IPS DF 4.7 (cell line): ENCODE measurements around the gene SMG6.

Source experiments
- DNase-seq: peaks from one replicate; pipeline ENCODE4 v3.0.0-alpha.2; 2013; ENCODE audit warnings: low spot score; ENCODE audit errors: extremely low read depth

Gene SMG6

DNA sequence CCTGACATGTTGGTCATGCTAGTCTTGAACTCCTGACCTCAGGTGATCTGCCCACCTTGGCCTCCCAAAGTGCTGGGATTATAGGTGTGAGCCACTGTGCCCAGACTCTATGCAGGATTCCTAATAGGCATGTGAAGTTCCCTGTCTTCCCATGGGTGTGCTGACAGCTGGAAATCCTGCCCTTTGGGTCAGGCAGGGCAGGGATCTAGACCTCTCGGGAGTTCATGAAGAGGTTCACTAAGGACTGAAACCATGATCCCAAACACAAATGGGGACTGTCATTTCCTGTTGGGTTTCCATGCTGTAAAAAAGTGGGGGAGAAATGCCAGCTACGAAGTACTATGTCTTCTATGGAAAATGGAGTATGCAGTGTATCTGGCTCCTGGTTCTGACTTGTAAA, 196.5 kb downstream of the SMG6 start:
- no peak for DNase-seq

DNA sequence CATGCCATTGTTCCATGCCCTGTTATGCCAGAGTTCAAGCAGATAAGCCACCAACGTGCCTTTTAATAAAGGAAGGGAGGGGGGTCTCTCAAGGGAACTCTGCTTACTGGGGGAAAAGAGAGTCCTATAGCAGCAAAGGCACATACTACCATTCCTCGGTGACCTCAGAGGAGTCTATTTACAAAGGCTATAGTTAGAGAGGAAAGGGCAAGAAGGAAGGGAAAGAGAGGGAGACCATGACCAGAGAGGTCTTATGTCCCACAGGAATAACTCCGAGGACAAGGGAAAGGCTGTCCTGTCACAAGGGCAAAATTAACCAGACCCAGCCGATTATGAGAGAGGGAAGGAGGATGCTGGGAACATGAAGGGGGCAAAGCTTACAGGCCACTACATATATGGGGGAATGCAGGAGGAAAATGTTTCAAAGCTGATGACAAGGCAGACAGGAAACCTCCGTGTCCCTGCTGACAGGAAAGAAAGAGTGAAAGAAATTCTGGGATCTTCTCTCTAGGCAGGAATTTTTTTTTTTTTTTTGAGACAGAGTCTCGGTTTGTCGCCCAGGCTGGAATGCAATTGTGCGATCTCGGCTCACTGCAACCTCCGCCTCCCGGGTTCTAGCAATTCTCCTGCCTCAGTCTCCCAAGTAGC, 197.2 kb downstream of the SMG6 start:
- DNase-seq = no peak

DNA sequence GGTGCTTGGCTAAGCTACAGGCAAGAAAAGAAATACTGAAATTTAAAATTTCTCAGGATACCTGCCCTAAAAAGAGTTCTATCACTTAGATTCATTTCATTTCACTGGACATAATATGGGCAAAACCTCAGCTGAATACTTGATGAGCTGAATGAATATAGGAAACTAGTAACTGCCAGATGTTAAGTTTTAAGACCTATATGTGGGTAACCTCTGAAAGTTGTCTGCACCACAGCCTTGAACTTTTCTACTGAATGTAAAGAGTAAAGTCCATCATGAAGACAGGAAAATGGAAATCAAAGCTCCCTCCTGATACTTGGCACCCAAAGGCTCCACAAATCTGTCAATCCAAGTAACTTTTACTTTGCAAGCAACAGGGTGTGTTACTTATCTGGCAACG, 197.9 kb downstream of the SMG6 start:
- DNase-seq = no peak

DNA sequence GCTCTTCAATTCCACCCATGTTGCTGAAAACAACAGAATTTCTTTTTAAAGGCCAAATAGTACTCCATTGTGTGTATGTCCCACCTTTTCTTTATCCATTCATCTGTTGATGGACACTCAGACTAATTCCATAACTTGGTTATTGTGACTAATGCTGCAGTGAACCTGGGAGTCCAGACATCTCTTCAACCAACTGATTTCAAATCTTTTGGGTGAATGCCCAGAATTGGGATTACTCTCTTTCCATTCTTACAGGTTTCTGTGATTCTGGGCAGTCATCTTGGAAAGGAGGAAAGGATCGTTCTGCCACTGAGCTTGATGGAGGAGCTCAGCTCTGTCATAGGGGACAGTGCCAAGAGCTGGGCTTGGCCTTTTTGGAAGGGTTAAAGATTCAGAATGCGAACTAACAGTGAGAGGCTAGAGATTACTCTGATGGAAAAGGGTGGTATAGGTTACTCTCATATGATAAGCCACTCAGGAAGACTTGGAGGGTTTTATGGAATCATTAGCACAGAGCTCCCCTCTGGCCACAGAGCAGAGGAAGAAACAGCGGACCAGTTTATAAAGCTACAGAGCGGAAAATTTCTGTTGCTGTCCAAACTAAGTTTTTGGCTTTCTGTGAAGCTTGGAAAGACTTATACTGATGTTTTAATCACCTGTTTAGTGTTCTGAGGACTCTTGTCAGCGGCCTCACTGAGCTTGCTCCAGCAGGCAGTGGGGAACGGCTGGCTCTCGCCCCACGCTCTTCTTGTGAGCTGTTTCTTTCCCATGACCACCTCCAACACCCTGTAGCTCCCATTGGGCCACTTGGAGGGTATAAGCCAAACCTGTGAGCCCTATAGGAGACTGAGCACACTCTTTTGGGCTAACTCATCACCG, 200.4 kb downstream of the SMG6 start:
- no peak for DNase-seq

DNA sequence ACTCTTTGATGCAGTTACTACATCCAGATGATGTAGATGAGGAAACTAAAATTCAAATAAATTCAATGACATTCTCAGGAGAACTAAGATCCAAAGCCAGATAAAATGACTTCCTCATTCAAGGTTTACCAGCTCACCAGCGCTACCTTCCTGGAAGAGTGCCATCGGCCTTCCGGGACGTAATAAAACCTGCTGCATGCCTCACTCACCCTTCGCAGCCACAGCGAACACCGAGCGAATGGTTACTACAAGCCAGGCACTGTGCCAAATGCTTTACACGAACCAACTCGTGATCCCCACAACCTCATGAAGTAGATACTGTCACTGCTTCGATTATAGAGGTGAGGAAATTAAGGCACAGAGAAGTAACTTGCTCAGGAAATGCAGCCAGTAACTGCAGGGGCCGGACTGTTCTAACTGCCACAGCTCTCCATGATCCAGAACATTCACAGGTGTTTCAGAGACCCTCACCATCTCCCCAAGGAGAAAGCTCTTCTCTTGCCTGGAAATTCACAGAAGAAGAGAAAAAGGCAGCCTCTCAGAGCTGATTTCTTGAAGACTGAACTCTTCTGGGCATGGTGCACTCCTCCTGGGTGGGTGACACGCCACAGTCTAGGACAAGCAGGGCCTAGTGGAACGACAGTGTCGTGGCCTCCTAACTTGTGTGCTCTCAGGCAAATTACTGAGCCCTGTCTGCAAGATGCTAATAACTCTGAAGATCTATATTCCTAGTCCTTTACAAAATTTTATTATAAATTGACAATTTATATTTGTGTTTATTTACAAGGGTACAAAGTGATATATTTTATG, 201.9 kb downstream of the SMG6 start:
- no peak for DNase-seq

DNA sequence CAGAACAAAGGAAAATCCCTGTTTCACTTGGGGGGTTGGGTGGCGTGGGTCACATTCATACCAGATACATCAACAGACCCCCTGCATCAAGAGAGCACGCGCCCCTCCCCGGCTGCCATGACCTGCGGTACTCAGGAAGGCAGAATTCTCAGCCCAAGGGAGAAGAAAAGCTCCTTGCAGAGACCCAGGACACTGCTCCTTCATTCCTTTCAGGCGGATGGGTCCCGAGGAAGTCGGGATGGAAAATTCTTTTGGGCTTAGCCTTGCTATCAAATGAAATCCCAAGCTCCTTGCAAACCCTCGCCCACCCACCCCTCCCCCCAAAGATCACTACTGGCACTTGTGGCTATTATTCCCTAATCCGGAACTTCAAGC, 208.1 kb downstream of the SMG6 start:
- DNase-seq = no peak

DNA sequence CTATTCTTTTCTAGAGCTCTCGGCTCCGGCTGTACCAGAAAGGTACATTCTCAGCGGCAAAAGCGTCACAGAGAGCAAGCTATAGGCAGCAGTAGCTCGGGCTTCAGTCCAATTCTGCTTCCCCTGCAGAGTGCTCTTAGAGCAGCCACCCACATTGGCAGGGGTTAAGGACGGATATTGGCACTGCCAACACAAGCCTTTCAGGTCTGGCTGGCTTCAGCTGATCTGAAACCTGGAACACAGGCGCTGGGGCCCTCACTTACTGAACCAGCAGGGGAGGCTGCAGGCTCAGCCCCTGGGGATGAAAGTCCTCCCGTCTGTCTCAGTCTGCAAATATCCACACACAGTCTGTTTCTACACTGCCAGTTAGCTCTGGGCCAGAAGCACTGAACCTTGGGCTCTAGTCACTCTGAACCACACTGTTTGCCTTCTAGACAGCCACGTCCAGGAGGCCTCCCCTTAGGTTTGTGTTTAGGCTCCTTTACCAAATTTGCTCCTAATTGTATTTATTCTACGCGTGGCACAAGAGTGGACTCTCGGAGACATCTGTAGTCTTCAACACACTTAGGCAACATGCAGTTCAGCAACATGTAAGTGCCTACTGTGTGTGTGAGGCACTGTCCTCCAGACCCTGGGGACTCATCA, 208.6 kb downstream of the SMG6 start:
- no peak for DNase-seq

DNA sequence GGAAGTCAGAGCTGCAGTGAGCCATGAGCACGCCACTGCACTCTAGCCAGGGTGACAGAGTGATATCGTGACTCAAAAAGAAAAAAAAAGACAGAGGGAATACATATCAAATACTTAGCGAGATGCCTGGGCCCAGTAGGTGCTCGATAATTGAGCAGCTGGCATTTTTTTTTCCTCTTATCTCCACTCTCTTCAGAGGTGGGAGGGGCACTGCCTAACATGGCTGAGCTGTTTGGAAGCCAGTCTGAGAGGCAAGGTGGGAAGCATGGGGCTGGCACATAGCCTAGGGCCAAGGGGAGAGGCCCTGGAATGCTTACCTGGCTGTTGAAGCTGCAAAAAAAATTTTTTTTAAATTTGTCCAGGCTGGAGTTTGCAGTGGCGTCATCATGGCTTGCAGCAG, 210.2 kb downstream of the SMG6 start:
- DNase-seq = no peak

DNA sequence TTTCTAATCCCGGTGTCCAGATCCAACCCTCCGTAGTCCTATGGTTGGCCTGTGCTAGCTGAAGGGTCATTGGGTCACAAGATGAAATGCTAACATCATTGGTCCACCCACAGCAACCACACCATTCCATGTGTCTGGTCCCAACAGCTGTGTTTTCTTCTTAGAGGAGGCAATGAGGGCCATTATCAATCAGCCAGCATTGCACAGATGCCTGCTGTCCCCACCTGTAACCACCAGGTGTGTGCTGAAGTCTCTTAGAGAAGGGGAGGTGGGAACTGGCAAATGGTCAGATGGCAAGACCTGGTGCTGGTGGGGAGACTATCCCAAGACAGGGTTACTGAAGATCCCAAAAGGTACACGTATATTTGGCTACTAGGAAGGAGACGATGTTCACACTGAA, 211.3 kb downstream of the SMG6 start:
- no peak for DNase-seq

DNA sequence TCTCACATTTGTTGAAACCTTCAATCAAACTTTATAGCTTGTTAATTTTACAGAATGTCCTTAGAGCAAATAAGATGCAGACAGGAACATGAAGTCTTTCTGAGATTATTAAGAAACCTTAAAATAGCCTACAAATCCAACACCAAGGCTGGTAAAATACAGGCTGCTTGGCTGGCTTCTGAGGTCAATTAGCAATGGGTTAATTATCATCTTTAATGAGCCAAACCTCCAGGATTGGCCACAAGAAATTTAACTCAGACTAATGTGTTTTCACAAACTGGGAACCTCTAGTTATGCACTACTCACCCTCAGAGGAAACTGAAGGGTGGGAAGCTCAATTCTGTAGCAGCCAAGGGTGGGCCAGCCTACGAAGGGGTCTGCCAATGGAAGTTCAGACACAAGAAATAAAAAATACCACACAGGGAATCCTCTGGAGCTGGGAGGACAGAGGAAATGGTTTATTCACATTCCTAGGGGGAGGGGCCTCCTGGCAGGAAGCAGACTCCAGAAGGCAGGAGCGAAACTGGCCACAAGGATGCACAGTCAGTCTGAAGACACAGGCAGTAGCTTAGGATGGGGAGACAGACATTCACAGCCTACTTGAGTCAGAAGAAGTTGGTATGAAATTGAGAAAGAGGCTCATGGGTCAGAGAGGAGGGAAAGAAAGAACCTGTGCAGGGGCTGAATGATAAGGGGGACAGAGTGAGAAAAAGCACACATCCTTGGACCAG, 212.6 kb downstream of the SMG6 start:
- peak; percentile 62 for DNase-seq

DNA sequence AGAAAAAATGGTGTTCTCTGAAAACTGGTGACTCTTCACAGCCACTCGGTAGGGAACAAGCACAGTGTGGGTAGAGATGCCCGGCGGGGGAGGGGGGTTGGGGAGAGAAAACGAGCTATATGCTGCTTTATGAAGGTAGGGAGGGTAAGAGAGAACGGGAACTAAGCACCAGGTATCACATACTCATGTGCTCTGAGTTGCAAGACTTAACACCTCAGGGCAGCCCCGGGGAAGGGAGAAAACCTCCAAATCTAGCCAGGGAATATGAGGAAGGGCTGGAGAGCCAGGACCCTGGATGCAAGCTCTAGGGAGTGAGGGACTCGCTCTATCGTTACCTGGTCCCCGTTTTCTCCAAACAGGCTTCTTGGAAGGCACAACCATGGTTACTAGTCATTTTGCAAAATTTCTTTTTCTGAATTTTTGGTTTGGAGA, 213.4 kb downstream of the SMG6 start:
- no peak for DNase-seq

DNA sequence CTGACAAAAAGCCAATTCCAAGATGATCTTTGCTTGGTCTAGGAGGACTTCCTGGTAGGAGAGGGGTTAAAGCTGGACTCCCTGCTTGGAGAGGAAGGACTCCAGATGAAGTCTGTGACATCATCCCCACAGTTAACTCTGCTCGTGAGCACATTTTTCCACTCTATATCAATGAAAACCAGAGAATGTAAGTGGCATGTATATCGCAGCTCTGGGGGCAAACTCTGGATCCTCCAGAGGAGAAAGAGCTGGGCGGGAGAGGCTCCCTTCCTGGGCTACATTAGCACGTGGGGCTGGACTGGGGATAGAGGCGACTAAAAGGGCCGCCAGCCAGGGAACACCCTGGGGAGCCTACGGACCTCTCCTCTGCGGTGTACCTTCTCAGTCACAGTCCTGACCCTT, 214.6 kb downstream of the SMG6 start:
- DNase-seq = no peak

DNA sequence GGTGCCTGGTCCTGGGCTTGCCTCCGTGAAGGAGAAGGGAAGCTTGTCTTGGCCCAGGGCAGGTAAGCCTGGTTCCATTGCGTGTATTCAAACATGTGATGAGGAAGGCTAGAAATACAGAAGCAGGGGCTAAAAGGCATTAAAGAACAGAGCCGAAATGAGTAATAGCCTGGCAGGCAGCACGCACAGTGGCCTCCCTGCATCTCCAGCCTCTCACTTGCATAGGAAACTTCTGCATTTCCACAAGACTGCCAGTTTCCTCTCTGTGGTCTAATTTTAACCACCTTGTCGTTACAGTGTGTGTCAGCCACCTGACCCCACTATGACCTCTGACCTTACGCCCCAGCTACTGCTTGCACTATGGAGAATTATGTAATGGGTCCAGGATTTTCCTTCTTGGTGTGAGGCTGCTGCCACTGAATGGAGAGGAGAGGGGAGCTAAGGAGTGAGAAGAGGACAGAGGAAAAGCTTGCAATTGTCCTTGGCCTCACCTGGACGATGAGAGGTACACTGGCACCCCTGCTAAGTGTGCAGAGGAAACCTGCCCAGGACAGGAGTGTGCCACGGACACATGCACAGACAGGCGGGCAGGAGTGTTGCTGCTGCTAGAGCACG, 215.9 kb downstream of the SMG6 start:
- no peak for DNase-seq

DNA sequence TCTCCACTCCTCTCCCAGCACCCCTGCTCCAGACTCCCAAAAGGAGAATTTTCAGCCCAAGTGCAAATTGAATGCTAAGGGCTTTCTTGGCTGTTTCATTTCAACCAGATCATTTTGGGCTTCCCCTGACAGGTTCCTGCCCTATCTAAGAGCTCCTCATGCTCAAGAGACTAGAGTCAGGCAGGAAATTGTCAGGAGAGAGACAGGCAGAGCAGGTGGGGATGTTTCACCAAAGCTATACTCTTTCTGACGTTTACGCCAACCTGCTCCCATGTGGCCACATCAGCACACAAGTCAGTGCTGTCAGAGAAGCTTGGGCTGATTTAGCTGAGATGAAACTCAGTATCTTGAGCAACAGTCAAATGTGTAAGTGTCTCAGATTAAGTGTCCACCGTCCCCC, 217.3 kb downstream of the SMG6 start:
- no peak for DNase-seq

DNA sequence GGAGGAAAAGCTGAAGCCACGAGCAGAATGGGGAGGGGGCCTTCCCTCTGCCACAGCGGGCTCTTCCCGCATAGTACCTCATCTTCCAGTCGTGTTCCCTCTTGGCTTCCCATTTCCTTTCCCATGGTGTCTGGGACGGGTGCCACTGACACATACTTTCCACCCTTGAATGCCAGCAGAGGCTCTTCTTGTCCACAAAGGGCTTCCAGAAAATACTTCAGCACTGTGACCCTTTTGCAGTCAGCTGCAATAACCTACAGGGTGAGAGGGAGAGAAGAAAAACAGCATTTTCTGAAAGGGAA, 218.0 kb downstream of the SMG6 start:
- no peak for DNase-seq

DNA sequence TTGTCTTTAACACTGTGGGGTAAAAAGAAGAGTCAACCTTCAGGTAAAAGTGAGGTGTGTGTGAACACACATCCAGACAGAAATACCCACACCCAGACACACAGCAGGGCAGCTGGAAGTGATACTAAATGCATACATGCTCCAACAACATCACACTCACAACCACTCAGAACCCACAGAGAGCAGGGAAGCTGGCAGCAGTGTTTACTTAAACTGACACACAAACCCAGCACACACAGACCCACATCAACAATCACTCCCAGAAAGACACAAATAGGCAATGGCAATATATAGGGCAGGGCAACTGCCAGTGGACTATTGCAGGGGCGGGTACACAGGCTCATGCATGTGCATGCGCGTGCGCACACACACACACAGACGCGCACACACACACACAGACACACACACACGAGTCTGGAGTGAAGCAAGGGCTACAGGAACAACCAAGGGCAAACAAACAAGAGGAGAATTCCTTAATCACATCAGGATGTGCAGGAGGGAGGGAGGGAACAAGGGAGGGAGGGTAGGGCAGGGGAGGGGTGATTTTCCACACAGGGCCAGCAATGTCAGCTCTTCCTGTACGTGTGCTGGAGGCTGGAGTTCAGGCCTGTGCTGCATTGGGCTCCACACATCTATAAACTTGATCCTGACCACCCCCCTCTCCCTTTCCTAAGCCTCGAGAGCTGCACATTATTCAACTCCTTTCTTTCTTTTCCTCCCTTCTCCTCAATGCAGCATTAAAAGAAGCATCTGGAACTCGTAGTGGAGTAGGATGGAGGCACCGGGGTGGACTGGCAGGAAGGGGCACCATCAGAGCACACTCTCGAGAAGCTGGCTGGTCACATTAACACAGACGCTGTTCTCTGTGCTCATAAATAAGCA, 218.6 kb downstream of the SMG6 start:
- no peak for DNase-seq

DNA sequence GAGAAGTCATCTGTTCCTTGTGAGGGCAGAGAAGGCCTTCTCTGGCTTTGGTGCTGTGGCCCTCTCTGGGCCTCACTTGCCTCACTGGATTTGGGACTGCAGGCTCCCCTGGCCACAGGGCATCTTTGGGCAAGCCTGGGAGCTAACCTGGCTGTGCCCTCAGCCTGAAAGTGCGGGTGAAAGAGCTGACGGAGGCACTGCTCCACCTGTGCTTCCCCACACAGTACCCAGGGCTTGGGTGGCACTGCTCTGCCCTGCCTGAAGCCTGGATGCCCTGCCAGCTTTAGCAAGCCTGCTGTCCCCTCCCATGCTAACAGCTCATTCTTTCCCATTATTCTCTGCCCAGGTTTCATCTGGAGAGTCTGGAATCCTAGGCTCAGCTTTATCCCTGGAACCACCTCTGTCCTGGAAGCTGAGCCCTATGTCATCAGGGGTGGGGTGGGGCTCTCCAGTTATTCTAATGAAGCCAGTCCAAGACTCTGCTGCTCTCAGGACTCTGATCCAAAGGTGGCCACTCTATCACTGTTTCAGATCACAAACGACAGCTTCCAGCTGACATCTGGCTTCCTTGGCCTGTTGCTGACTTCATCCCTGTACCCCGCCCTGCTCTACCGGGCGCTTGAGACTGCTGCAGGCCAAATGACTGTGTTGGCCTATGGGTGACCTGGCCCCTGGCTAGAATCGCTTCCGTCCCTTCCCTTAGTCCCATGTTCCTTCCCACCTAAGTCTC, 219.4 kb downstream of the SMG6 start:
- no peak for DNase-seq

DNA sequence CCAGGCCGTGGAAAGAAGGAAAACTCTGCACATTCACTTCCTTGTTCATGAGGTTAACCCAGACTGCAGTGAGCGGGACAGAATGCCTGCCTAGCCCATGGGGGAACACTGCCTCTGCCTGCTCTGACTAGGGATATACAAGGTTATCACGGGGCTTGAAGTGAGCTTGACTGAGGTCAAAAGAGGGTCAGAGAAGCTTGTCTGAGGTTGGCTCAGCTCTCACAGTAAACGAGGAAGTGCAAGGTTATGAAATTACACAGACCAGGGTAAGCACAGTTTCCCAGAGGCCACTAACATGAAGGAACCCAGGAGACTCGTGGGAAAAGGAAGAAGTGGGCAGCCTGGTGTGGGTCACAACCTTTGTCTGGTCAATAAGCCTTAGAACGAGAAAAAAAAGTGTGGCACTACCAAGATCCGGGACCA, 220.0 kb downstream of the SMG6 start:
- no peak for DNase-seq
